ENCODE results near the gene EEF1A2.

GRCh38 chr20:63455568-63455859 is 43.4 kb downstream of the EEF1A2 start:
- no peak for TF ChIP-seq CTCF (IDR thresholded peaks at IDR 0.05)
- TF ChIP-seq POLR2A (IDR thresholded peaks at IDR 0.05): no peak
